Bone marrow (tissue), 2 donors: Measurements from ENCODE around the gene ETV6.

Experiments used
- DNase-seq, 2 donors: peaks; one replicate each; lab custom pipeline; 2025; lab: John Stamatoyannopoulos, UW

Gene ETV6

DNA sequence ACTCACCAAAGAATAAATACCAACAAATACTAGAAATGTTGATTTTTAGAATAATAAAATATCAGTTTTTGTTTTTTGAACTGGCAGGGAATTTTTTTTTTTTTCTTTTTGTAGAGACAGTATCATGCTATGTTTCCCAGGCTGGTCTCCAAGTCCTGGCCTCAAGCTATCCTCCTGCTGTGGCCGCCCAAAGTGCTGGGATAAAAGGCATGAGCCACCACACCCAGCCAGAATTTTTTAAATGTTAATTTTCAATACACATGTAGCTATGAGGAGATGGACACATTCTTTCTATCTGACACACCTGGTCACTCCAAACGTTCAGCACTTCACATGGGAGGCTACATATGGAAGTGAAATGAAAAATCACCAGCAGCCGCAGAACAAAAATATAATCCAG is 126.8 kb downstream of the ETV6 start:
- DNase-seq: no peak

DNA sequence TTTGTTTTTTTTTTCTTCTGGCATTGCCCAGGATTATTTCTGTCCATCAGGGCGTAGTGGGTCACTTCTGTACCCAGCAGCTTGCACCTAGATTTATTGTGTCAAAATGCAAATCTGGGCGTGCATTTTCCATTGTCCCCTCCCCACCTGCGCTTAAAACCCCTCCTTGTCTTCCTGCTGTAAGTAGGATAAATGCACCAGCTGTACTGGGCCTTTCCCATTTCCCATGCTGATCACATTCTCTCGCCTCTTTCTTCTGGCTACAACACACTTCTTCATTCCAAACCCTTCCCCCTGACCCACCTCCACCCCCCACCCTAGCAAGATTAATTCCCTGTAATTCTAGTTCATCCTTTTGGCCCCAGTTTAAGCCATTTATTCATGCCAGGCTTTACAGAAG is 128.0 kb downstream of the ETV6 start:
- DNase-seq: no peak

DNA sequence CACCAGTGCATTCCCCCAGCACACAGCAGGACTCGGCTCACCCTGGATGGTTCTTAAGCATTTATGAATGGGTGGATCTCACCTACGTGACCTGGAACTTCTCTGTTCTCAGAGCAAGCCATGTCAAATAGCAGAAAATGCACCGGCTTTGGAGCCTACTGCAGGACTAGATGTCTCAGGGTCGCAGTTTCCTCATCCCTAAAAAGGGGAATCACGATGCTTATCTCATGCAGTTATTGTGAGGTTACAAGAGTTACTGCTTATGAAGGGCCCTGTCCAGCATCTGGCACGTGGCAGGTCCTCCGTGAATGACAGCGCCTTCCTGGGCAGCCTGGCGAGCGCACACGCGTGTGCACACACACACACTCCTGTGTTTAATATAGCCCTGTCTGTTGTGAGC is 128.5 kb downstream of the ETV6 start:
- DNase-seq: no peak

DNA sequence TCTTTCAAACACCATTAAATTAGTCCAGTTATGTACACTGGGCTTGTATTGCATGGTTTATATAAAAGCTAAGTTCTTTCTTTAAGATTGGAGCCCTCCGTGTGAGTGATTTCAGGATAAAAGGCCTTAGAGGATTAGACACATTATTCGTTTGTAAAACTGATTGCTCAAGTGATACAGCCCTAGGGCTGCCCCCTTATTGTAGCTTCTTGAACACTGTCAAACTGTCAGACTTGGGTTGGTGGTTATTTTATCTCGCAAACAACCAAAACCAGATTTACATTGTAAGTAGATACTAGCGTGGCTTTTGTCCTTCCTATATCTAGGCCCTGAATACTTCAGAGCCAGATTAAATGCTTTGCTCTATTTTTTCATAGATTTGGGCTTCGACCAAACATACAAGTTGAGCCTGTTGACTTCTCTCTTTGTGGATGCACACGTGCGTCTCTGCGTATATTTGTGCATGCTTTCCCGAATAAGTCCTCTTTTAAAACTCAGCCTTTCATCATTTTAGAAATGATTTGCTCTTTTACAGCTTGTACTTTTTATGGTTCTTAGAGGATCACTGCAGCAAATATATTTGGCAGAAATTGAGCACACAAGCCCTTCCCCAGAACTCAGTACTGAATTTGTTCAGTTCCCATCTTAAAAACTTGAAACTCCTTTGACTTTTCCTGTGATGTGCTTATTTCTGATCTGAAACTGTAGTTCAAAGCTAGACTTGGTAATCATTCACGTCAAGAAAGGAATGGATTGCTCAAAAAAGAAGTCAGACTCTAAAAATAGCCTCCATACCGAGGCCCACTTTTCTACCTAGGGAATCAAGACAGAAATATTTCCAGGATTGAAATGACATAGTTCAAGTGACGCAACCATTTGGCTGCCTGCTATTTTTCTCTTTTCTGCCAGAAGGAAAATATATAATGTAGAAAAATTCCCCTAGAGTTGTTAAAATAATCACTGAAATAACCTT is 129.5 kb downstream of the ETV6 start:
- no peak for DNase-seq

DNA sequence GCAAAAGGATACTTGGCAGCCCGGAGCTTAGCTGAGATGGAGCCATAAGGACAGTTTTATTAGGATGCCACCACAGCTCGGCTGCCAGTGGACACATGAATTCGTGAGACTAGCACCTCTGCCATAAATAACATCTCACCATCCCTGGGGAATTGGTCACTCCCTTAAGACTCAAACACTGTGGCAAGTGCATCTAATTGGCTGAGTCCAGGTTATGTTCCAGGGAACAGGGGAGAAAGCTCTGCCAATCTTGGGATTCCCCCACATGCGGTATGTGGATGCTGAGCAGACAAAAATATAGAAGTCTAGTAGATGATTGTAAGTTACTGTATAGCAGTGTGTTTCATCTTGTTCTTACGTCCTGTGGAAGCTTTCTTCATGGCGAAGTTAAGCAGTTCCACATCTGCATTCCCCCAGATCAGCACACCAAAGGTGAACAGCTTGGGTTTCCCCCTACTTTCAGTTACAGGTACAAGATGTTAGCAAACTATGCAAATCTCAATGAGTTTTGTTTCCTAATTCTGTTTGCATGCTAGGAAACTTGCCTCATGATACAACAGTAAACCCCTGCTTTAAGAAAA is 131.1 kb downstream of the ETV6 start:
- DNase-seq: no peak

DNA sequence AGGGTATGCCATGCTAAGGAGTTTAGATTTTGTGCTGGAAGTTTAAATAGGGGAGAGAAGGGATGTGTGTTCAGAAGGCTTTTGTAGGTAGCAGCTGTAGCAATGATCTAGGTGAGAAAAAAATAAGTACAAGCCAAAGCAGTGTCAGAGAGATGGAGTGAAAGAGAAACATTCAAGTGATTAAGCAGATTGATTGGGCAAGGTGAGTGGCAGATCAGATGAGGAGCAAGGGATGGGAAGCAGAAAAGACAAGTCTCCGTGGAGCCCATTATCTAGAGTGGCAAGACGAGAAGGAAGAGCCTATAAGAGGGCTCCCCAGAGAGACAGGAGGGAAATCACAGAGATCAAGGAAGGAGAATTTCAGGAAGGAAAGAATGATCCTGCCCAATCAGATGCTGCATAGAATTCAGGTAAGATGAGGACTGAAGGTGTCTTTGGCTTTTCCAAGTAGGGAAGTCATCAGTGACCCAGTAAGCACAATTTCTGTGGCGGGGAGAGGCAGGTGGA is 133.5 kb downstream of the ETV6 start:
- DNase-seq: no peak

DNA sequence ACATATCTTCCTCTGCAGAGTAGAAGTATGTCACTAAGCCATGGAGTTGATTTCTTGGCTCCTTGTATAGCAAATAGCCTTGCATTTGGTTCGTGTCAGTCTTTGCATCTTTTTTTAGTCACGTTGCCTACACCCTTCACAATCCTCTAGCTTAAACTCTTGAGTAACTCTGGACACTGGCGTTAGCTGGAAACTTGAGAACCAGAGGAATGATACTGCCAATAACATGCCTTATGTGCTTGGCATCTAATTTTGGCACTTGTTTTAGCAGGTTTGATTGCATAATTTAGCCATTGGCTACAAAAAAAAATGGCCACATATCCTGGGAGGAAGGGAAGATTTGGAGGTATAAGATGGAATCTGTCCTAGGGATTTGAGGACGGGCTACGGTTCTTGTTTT is 136.2 kb downstream of the ETV6 start:
- no peak for DNase-seq

DNA sequence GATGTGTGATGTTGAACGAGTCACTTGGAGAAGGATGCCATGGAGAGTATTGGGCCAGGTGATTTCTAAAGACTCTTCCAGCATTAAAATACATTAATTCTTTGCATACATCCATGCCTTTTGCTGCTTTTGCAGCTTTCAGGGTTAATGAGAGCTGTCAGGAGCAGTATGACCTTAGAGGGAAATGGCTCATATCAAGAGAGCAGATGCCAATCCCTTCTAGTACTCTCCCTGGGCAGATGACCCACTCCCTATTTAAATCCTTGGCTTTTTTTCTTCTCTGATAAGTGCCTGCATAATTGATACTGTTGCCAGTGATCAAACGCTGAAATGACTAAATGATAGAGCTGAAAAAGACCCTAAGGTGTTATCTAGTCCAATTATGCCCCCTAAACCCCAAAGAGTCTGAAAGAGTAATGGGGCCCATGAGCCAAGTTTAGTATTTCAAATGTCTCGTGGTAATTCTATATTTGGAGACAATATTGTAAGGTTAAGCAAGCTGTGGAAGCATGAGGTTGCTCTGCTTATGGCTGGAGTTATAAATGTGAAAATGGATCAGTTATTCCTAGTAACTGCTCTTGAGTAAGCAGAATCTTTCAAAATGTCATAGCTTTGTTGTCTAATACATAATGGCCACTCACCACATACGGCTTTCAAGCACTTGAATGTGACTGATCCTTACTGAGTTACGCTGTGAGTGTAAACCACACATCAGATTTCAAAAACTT is 137.3 kb downstream of the ETV6 start:
- no peak for DNase-seq

DNA sequence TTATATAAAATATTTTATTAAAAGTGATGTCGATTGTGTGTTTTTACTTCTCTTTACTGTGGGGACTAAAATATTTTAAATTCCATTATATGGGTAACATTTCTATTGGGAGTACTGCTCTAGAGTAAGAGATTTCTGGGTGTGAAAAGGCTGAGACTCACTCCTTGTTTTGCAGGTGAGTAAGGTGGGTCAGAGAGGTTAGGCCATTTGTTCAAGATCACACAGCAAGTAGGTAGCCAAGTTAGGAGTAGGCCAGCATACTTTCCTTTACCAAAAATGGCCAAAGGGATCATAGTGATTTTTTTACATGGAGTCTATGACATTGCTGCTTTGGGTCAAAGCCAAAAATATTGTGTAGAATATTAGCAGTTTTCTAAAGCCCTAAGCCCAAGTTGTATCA is 138.0 kb downstream of the ETV6 start:
- DNase-seq: no peak

DNA sequence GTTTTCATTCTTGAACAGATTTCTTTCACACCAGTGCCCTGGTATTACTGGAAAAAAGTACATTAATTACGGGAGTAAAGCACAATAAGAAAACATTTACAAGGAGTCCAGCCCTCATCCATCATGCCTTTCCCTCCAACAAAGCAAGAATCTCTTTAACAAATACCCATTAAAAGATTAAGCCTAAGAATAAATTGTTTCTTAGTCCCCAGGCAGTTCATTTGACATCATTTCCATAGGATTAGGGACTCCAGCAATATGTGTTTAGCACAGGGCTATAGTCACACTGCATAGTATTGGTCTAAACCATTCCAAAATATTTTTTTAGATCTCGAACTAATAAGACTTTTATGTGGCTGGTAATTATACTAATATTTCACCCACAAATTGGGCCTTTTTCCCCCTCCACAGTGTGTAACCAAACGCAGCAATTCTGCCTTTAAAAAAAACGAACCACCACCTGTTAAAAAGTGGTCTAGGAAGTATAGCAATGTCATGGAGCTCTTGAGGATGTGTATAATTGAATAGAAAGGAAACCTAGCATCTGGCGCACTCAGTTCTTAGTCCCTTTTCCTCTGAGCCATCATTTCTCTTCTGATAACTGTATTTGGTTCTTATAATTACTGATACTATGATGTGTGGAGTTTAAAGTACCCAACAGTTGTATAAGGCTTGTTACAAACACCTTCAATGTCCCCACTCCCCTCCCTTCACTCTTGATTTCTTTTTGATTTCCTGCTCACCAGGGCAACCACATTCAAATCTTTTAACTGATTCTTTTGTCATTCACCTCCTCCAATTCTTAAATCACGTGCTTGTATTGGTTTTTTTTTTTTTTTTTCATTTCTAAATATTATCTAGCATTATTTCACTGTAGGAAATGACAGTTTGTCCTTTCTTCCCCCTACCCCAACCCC is 138.7 kb downstream of the ETV6 start:
- peak in 1 of 2 donors; percentile 12 for DNase-seq

DNA sequence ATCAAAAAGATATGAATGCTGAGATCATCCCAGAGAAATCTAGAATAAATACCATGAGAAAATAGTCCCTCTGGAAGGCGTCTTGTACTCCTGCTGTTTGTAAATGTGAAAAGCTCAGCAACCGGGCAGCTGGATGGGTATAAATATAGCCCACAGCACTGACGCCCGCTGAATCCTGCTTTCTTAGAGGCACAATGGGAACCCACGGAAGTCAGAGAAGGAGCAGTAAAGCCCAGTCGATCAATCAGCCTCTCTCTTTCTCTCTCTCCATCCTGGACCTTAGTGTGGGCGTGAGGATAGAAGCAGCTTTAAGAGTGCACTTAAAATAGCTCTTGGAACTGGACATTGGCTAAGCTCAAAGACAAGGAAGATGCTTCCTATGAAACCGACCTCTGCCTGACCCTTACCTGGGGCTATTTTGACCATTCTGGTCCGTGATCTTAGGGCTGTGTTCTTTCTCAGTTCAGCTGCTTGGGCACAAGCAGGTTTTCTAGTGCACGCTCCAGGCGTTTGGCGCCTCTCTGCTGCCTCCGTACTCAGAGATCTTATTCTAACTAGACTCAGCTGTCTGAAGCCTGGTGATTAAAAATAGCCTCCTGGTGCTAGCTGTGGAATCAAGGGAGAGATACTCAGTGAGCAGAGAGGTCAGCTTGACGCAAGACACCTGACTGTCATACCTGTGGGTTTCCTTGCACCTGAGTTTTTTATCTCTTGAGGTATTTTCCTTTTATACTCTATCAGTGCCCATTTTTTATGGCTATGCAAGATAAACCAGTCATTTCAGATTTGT is 144.6 kb downstream of the ETV6 start:
- no peak for DNase-seq

DNA sequence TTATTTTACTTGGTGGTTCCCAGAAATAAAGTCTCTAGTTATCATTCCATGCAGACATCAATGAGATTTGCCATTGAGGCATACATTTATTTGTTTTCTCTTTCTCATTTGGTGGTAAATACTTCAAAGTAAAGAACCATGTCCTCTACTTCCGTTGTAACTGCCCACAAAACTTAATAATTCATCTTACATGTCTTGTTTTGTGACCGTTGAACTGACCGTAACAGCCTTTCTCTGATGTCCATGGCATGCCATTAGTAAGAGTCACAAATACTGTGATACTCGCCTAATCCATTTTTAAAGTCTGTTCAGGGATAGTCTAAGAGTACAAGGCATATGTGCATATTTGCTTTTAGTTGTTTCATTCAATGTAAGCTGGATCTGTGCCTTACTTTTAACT is 145.3 kb downstream of the ETV6 start:
- DNase-seq: no peak

DNA sequence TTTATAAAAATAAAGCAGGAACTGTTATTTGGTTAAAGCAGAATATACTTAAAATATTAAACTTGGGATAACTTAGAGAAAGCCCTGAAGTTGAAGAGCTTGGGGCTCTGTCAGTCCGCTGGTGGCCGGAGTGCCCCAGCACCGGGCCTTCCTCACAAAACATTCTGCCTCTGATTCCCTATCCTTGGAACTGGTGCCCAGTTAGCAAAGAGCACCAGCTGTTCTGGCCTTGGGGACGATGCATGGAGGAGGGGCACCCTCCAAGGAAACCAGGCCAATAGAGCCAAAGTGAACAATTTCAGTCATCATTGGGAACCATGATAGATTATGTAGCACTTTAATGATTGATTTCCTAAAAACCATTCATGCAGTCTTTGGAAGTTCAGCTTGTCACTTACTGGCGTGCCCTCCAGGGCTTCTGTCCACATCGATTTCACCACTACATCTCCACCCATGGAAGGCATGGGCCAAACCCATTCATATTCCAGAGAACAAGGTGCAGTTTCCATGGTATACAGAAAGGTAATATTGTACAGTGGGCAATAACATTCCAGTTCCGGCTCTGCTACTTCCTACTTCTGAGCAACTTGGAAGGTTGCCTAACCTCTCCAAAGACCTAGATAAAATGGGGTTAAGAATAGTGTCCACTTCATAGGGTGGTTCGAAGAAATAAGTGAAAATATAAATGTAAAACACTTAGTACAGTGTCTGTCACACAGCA is 145.9 kb downstream of the ETV6 start:
- DNase-seq: no peak

DNA sequence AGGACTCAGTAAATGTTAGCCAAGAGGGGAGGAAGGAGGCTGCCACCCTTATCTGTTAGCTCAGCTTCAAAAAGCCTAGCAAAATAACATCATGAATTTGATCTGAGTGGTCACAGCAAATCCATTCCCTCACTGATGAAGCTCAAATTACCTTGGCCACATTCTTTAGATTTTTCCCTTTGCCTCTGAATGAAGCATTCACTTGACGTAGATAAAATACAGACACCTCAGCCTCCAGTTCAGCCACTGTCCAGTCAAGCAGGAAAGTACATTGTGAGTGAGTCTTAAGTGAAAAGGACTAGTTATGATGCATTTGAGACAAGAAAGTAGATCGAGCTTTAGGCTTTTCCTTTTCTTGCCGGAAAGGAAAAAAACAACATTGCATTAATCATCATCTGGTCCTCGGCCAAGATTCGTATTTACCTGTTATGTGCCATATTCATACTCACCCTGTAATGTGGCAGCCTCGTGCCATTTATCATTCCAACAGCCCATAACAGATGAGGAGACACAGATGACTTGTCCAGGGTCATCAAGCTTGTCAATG is 146.5 kb downstream of the ETV6 start:
- no peak for DNase-seq

DNA sequence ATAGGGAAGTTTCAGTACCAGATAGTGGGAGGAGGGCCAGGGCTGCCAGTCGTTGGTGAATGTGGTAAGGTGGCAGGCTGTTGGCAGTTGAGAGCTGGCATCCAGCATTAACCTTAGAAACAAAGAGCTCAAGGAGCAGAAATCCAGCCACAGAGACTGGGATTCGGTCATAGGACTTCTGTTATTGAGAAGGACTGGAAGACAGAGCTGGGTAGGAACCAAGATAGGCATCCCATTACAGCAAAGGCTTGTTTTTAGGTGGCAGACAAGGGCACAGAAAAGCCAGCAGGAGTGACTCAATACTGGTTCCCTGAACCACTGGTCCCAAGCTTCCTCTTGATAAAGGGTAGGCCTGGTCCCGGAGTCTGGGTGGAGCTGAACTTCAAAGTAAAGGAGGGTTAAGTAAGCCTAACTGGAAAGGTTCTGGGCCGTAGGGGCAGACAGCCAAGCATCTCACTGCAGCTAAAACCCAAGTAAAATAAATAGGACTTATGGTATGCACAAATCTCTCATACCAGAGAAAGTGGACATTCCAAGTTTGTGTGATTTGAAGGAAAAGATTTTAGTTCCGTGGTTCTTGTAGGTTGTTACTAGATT is 147.9 kb downstream of the ETV6 start:
- DNase-seq: peak in 1 of 2 donors; percentile 47

DNA sequence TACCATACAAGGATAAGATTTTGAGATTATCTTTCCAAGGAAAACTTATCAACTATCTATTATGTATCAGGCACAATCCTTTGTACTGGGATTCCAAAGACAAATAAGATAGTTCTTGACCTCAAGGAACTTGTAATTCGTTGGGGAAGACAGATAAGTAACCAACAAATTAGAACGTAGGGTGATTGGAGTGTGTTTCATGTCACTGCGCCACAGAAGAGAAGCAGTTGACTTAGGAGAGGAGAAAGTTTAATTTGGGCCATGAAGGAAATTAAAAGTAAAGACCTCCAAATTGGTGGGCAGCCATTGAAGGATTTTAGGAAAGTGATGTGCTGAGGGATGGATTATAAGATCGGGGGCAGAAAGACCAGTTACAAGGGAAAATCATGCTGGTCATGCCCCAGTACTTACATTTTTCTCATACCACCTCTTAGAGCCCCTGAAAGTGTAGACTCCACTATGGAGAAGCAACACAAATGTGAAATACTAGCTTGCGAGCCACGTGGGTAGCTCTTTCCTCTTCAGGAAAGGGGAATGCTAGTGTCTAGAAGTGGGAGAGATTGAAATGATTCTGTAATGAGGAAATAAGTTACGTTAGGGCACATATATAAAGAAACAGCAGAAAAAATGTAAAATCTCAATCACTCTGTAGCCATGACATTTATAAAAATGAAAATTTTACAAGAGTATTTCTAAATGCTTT is 148.7 kb downstream of the ETV6 start:
- DNase-seq: no peak

DNA sequence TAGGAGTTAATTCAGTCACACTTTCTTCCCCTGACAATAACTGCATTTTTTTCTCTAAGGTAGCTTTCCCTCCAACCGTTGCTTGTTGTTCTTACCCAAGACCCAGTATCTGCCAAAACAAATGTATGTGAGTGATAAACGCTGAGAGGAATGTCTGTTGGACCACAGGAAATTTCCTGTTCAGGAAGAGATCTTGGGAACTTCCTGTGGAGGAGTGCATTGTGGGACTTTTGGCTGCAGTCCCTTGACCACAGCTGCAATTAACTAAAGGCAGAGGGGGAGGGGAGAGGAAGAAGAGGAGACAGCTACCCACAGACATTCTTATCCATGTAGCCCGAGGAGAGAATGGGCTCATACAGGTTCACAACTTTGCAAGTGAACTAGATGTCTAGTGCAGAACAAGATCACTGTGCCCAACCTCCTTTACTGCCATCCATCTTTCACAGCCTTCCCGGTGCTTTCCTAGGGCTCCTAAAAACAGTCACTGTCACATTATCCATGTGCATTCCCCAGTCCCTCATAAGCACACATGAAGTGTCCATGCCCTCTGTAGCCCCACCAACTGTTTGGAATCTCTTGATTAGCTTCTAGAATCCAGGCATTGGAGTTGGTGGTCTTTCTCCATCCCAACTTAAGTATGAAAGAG is 149.5 kb downstream of the ETV6 start:
- DNase-seq: peak in 1 of 2 donors; percentile 94

DNA sequence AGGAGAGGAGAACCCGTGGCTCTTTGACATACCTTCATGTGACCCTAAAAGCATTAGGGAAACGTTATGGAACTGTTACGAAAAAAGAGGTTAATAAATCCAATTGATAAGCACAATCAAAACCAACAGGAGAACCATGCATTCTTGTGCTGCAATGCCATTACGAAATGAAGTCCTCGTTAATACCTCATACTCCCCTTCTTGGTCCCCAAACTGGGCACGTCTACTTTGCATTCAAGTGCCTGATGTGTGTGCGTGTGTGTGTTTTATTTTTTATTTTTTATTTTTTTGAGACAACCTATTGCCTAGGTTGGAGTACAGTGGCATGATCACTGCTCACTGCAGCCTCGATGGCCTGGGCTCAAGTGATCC is 150.0 kb downstream of the ETV6 start:
- DNase-seq: no peak
